Kidney capillary endothelial cell (primary cell): ENCODE measurements around the gene SLC37A1.

Experiments
- DNase-seq: peaks from one replicate; pipeline ENCODE4 v3.0.0-alpha.2; 2018; ENCODE audit warnings: low spot score

The SLC37A1 gene

DNA sequence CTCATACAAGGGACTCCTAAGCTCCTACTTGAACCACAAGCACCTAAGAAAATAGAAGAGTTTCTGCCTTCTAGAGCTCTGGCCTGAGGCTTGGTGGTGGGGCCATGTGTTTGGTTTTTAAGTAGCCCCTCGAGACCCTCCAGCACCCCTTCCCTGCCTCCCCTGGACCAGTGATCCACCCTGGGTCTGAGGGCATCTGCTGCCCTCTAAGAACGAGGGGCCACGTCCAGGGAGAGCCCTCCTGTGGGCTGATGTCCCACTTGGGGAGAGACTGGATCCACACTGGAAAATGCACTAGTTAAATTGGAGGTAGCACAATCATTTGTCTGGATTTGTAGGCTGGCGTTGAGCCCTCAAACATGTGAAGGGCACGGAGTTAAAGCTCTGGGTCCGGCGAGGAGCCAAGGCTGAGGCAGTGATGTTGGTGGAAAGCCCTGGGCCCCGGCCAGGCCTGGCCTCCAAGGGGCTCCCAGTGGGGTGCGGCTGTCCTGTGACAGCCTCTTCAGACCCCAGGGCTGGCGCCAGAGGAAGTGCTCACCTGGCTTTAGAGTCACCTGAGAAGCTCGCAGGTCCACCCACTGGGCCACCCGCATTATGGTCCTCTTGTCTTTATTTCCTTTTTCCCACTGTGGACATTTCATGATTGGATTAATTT is 65.2 kb downstream of the SLC37A1 start:
- DNase-seq, result no peak

DNA sequence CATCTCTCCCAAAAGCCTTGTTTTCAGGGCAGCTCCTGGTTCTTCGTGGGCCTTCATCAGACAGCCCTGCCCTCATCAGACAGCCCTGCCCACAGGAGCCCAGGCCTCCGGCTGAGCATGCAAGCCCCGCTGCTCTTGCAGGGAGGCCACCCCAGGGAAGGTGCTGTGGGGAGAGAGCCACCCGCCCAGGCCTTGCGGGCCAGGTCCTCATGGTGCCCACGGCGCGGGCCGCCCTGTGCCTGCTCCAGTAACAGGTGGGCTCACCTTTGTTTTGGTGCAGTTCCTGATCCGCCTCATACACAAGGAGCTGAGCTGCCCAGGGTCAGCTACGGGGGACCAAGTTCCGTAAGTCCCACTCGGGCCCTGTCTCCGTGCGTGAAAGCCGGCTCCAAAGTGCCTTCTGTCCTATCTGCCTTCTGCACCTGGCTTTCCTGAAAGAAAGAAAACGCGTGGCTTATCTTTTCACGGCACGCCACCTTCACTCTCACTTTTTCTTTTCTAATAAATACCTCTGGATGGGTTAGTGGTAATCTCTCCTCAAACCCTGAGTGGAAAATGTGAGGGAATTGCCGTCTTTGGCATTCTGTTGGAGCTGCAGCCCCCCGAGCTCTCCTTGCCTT is 65.9 kb downstream of the SLC37A1 start:
- no peak for DNase-seq

DNA sequence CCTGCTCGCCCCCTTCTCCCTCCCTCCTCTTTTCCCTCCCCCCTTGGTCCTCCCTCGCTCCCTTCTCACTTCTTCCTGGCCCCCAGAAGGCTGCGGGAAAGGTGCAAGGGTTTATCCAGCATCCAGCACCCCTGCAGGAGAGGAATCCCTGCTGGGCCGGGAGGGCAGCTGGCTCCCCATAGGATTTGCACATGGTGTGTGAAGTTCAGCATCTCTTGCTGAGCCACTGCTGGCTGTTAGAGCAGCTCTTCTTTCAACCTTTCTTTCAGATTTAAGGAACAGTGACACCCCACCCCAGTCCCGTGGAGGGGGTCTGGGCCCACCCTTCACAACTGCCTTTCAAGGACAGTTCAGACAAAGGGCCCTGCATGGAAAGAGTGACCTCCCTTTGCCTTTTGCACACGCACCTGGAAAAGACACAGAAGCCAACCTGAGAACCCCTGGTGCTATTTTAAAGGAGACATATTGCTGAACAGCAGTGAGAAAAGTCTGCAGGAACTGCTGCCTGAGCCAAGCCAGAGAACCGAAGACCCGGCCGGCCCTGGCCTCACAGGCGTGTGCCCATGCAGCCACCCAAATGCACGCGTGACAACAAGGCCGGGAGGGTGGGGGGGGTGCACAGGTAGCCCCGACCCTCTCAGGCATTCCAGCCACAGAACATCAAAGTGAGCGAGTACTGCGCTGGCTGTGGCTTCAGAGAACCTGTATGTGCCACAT is 66.6 kb downstream of the SLC37A1 start:
- DNase-seq, result no peak

DNA sequence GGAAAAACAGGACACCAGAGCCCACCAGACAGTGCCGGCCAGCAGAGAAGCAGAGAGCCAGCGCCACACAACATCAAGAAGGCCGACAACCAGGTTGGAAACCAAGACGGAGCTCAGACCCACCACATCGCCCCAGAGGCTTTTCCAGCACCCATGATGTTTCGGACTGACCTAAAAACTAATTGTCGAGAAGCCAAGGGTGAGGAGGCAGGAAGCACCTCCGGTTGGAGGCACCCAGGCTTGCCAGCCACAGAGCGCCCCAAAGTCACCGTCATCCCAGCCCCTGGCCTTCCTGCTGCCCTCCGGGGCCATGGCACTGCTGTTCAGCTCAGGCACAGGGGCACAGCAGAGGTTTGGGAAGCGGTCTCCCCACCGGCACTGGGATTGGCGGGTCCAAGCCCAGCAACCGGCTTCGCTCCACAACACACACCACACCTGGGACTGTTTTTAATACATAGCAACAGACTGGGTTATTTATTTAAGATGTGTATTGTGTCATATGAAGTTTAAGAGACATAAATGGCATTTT is 67.2 kb downstream of the SLC37A1 start:
- no peak for DNase-seq

DNA sequence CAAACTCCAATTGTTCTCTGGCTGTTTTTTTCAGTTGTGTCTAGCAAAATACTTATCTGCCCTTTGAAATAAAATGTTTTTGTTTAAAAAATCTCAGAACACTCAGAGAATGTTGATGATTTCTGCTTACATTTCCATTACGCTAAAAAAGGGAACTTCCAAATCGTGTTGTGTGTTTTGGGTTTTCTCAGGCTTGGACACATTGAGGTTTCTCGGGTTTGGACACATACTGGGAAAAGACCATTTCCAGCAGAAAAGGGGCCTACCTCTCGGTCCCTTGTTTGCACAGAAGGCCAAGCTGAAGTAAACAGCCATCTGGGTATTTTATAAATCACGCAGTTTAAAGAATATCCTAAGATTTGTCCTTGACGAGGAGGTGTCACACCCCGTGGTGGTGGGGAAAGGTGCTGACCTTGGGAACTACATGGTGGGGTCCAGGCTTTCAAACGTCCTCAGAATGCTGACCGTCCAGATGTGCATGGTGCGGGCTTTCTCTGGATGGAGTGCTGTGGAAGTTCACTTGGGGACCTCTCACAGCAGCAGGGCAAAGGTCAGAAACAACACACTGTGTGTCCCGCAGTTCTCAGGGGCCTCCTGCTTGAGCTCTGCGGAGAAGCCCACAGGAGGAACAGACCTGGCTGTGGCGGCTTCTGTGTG is 67.8 kb downstream of the SLC37A1 start:
- no peak for DNase-seq

DNA sequence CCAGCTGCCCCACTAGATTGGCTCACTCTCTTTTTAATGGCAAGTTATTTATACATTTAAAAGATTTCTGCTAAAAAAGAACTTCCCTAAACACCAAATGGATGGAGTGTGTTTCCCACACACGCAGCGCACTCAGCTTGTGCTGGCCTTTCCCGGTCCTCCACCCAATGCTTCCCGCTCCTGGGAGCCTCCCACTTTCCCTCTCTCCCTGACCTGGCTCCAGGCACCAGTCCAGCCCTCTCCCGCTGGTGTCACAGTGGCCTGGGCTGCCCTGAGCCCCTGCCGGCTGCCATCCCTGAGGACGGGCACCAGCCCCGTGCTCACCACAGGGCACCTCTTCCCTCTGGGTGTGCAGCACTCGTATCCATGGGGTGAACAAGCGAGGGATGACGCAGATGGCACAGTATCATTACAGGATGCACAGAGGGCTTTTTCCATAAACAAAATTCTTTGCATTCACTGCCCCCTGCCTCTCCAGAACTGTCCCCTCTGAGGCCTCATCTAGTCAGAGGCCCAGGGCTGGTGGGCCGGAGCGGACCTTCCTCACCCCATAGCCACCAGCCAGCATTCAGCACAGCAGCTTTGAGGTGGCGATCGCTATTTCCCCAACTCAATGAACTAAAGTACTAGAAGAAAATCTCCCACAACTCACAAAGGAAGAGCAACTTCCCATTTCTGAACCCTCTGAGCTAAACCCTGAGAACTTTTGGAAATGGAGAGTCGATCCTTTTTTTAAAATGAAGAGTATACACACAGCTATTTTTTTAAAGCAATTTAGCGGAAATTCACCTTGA is 68.5 kb downstream of the SLC37A1 start:
- no peak for DNase-seq

DNA sequence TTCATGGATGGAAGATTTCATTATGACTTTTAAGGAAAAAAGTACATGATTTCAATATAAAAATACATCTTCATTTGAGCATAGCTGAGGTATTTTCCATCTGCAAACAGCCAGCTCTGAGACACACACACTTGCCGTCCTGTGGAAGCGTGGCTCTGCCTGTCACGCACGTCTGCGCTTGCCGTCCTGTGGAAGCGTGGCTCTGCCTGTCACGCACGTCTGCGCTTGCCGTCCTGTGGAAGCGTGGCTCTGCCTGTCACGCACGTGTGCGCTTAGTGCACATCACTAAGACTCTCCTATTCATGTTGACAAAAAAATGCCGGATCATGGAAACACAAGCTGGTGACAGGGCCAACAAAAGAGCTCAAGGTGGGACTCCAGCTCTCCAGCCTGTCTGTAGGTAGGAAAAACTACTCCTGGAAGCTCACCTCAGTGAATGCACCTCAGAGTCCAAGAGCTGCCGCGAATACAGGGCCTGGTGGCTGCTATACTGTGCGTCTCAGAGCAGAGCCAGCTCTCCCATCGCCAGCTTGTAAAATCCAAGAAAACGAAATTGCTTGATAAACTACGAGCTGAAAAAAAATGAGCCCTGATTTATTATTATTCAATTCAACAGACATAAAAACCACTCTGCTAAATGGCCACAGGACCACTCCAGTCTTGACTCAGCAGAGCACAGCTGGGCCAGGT is 69.3 kb downstream of the SLC37A1 start:
- no peak for DNase-seq

DNA sequence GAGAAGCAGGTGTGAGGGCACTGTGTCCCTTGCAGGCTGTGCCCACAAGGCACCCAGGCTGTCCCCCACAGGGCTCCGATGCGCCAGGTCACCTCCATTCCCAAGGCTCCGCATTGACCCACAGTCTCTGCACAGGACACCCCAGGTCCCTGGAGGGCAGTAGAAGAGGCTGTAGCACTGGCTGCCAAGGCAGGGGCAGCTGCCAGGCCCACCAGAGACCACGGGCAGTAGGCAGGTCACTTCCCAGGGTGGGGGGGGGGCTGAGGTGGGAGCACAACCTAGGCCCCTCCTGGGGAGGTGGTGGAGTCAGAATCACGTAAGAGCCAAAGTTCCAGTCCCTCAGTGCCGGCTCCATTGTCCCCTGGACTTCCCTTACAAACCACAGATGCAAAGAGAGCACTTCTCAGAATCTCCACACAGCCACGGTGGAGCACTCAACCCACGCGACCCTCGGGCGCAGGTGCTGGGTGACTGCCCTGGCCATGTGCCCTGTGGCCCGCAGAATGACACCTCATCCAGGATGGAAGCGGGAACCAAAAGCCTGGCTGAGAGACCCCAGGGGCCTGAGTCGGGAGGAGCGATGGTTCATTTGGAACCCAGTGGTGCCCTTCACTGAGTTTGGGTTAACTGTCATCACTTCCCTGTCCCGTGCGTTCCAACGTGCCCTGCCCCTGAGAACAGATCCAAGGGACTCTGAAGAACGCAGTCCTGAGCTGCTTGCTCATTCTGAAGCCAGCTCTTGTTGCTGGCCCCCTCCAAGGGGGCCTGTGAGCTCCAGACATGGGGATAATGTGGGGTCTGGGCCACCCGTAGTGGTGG is 70.0 kb downstream of the SLC37A1 start:
- no peak for DNase-seq

DNA sequence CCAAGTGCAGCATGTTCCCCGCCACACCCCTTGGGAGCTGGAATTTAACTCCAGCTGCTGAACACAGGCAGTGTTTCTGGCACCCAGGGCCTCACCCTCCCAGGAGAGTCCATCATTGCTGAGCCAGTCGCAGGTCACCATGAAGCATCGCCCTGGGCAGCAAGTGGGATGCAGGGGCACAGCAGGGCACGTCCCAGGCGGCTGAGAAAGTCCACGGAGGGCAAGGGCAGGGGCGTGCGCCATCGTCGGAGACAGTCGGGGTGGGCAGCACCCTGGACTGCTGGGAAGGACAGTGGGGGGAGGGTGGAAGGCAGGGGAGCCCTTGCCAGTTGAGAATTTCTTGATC is 70.6 kb downstream of the SLC37A1 start:
- DNase-seq, result no peak

DNA sequence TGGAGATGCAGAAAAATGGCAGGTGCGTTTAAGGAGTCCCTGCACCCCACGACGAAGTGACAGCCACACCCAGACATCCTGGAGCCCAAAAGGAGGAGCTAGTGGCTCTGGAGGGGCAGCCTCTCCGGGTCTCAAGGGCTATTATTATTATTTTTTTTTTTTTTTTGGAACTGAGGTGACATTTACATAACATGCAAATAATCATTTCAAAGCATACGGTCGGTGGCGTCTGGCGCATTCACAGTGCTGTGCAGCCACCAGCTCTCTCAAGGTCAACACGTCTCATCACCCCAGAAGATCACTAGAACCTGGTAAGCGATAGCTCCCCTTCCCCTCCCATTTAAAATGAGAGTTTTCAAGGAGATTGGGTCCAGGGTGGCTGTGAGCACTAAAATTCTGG is 72.2 kb downstream of the SLC37A1 start:
- DNase-seq, result no peak

DNA sequence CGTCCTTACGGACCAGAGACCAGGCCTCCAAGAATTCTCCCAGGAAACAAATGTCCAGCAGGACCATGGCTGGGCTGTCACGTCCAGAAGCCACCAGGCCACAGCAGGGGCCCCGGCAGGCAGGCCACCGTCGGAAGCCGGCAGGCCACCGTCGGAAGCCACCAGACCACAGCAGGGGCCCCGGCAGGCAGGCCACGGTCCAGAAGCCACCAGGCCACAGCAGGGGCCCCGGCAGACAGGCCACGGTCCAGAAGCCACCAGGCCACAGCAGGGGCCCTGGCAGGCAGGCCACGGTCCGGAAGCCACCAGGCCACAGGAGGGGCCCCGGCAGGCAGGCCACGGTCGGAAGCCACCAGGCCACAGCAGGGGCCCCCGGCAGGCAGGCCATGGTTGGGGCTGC is 72.8 kb downstream of the SLC37A1 start:
- no peak for DNase-seq

DNA sequence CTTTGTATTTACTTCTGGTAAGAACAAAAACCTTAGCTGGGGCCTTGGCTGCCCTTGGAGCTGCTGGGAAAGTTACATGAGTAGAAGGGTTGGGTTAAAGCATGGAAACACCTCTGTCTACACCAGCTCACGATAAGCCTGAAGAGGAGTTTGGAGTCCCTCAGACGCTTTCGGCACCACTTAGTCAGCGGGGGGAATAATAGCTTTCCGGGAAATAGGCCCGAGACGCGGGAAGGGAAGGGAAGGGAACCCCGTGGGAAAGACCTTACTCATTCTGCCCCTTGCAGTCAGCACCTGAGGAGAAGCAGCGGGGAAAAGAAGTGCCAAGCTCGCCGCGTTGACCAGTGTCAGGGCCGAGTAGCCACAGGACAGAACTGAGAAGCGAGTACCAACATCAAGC is 73.4 kb downstream of the SLC37A1 start:
- DNase-seq, result no peak

DNA sequence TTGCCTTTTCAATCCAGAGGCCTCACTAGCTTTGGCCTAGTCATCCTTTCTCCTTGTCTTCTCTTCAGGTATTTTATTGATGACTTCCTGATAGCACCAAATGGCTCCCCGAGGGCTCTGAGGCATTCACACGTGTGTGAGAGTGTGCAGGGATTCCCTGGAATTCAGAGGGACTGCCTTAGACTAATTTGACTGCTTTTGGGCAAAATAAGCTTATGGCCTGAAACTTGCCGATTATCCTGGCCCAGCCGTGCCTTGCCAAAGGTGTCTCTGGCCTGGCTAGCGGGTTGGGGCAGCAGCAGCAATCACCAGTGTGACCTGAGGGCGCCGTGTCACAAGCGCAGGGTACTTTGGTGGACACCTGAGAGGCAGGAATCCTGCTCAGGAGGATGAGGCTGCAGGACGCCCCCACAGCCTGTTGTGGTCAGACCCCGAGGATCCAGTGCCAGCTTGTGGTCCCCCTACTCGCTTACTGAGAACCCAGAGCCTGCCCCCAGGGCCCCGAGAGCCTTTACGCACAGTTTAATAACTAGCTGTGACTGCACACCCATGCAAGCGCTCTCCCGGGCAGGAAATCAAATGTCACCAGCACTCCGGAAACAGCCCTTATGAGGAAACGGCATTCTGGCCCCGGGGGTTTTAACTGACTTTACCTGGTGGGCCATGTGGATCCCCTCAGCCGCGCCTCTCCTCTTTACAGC is 76.9 kb downstream of the SLC37A1 start:
- DNase-seq, result no peak

DNA sequence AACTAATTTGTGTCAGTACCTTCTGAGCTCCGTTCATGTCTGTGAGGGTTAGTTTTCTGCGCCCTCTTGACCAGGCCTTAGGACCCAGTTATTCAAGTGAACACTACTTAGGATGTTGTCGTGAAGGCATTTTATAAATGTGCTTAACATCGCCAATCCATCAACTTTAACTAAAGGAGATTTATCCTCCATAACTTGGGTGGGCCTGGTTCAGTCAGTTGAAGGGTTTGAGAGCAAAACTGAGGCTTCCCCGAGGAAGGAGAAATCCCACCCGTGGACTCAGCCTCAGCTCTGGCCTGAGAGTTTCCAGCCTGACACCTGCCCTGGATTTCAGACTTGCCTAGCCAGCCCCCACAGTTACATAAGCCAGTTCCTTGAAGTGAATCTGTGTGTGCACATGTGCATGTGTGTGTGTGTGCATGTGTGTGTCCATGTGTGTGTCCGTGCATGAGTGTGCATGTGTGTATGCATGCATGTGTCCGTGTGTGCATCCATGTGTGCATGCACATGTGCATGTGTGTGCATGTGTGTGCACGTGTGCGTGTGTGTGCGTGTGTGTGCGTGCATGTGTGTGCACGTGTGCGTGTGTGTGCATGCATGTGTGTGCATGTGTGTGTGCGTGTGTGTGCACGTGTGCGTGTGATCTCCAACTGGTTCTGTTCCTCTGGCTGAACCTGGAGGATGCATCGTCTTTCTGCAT is 77.7 kb downstream of the SLC37A1 start:
- DNase-seq, result no peak

DNA sequence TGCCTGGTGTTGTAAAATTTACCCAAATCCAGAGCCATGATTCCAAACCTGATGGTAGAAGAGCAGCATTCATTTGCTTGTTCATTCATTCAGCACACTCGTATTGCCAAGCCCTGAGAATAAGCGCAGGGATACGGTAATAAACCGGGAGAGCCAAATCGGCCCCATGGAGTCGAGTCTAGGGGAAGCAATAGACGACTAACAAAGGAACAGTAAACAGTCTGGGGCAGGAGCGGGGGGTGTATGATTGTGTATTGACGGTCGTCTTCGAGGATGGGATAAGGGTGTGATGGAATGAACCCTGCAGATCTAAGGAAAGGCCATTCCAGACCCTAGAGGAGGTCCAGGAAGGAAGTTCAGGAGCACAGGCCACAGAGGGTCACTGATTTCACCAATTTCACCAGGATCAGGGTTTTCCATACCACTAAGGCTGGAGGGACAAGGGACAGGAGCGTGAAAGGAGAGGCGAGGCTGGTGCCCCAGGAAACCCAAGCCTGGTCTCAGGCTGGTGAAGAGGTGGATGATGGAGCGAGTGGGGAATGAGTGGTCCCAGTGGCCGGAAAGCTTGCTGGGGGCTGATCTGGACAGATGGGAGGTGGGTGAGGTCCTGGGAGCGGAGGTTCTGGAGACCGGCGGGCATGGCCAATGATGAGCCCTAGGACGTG is 78.6 kb downstream of the SLC37A1 start:
- no peak for DNase-seq

DNA sequence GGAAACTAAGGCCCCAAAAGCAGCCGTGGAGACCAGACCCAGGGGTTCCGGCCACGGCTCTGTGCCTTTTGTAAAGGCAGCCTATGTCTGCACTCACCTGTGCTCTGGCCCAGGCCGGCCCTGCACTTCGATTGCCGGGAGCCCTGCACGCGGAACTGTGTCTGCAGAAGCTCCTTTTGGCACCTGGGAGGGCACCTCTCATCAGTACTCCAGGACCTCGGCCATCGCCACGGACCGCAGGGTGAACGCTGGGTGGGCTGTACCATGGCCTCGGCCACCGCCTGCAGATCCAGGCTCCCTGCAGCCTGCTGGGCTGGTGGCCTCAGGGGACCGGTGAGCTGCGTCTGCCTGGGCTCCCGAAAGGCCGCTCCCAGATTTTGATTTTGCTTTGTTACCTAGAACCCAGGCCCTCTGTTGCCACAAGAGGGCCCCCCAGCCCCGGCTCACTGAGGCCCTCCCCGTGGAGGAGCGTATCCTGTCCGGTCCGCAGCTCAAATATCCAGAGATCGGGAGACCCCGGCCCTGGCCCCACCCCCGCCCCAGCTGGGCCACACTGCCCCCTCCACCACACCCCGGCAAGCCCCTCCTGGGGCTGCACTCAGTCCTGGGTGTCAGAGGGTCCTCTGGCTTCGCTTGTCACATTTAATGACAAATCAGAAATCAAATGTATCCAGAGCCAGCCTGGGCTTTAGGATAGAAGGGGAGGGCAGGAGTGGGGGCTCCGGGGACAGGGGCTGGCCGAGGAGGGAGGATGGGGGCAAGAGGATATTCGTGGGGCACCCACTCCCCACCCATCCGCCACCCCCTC is 79.6 kb downstream of the SLC37A1 start:
- peak; percentile 50 for DNase-seq

DNA sequence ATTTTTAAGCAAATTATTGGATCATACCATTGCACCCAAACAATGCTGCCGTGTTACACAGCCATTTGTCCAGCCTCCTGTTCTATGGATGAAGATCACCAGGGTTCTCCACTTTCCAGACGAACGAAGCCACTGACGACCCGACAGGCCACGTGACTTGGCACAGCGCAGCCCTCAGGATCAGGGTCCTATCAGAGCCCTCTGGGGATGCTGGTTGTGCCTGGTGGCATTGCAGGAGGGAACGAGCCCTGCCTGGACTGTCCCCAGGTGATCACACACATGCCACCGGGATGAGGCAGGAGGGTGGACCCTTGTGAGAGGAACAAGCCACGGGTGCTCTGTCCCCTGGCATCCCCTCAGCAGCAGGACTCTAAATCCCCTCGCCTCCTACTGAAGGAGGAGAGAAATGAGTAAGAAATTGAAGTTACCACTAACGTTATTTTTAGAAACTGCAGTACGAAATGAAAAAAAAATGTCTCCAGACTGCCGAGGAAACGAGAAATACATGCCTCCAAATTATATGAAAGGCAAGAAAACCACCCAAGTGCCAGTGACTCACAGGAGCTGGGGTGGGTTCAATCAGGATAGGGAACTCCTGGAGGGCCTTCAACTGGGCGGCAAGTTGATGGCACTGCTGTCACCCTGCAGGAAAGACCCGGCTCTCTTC is 81.1 kb downstream of the SLC37A1 start:
- DNase-seq, result no peak
